Neural crest cell (in vitro differentiated cells): ENCODE data around the gene IL22RA1. TPM values are rescaled to one million over a fixed set of nuclear protein-coding genes. Genes with fewer than 3 reads are reported as not detected.
A peak's percentile ranks its signal among the peaks of the same experiment; 100 is the strongest.

Experiments
- DNase-seq: peaks from one replicate; pipeline ENCODE4 v3.0.0; 2021; ENCODE audit warnings: low read depth, mixed read lengths, low spot score
- H3K27ac Mint-ChIP-seq: one replicate; pipeline ENCODE4 v1.8.0; 2021; ENCODE audit warnings: mild to moderate bottlenecking, mixed read lengths; ENCODE audit not compliant: unreplicated experiment
- H3K27me3 Mint-ChIP-seq: 2 replicates; pipeline ENCODE4 v1.8.0; 2021; ENCODE audit warnings: low read depth, mild to moderate bottlenecking, mixed read lengths
- H3K36me3 Mint-ChIP-seq: 2 replicates; pipeline ENCODE4 v1.8.0; 2021; ENCODE audit warnings: low read depth, mild to moderate bottlenecking, mixed read lengths
- H3K4me1 Mint-ChIP-seq: 2 replicates; pipeline ENCODE4 v1.8.0; 2021; ENCODE audit warnings: mixed read lengths
- H3K4me3 Mint-ChIP-seq: one replicate; pipeline ENCODE4 v1.8.0; 2021; ENCODE audit warnings: mild to moderate bottlenecking, mixed read lengths
- H3K9me3 Mint-ChIP-seq: 2 replicates; pipeline ENCODE4 v1.8.0; 2021; ENCODE audit warnings: mixed read lengths
- total RNA-seq: library from RNA; stranded (reverse); gene quantifications from 2 replicates; pipeline ENCODE4 v1.2.1, GENCODE V29; 2021
- TF ChIP-seq, protein P1 (sequence below): fragments of 200-600 bp; sonication (generic); conservative IDR thresholded peaks from 2 replicates; pipeline ENCODE4 v1.5.0; 2021; ENCODE audit warnings: antibody characterized with exemption, mild to moderate bottlenecking

The IL22RA1 gene
- total RNA-seq, 1 donor from 2014 or later = not detected

DNA sequence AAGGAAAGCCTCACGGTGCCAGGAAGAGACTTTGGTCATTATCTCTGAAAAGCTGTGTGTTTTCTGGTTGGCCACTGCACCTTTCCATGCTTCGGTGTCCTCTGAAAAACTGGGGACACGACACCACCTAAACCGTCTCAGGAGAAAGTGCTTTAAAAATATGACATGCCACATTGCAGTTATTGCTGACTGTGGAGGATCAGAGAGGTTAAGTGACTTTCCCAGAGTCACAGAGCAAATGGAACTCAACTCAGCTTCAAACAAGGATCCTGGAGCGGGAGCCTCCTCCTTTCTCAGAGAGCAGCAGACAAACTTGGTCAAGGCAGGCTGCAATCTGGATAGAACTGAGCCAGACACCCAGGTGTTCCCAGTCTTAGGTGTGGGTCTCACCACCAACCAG, 44.8 kb downstream of the IL22RA1 start:
- no peaks in the 10 kb centered on the region for H3K9me3 Mint-ChIP-seq
- H3K27ac Mint-ChIP-seq = no peak overlapping the region
- DNase-seq = no peak
- H3K27me3 Mint-ChIP-seq = no peaks in the 10 kb centered on the region
- no peaks in the 10 kb centered on the region for H3K4me1 Mint-ChIP-seq
- TF ChIP-seq, protein P1, sequence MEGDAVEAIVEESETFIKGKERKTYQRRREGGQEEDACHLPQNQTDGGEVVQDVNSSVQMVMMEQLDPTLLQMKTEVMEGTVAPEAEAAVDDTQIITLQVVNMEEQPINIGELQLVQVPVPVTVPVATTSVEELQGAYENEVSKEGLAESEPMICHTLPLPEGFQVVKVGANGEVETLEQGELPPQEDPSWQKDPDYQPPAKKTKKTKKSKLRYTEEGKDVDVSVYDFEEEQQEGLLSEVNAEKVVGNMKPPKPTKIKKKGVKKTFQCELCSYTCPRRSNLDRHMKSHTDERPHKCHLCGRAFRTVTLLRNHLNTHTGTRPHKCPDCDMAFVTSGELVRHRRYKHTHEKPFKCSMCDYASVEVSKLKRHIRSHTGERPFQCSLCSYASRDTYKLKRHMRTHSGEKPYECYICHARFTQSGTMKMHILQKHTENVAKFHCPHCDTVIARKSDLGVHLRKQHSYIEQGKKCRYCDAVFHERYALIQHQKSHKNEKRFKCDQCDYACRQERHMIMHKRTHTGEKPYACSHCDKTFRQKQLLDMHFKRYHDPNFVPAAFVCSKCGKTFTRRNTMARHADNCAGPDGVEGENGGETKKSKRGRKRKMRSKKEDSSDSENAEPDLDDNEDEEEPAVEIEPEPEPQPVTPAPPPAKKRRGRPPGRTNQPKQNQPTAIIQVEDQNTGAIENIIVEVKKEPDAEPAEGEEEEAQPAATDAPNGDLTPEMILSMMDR = no peak
- no peaks in the 10 kb centered on the region for H3K36me3 Mint-ChIP-seq
- H3K4me3 Mint-ChIP-seq = no peak overlapping the region

DNA sequence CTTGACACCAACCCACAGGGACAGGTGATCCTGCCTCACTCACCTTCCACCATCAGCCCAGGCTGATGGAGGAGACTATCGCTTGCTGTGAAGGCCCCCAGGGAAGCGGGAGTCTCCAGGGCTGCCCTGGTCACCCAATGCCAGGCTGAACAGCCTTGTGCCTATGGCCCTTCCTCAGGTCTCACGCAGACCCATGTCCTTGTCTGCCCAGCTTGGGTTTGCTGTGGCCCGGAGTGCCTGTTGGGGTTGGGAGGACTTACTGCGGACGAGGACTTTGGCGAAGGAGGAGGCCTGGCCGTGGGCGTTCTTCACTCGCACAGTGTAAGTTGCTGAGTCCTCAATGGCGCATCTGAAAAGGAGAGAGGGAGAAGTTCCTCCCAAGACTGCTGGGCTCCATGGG, 45.3 kb downstream of the IL22RA1 start:
- H3K4me1 Mint-ChIP-seq = no peaks in the 10 kb centered on the region
- no peak overlapping the region for H3K27ac Mint-ChIP-seq
- no peak overlapping the region for H3K4me3 Mint-ChIP-seq
- TF ChIP-seq, protein P1 = no peak
- no peaks in the 10 kb centered on the region for H3K36me3 Mint-ChIP-seq
- DNase-seq = no peak
- H3K9me3 Mint-ChIP-seq = no peaks in the 10 kb centered on the region
- no peaks in the 10 kb centered on the region for H3K27me3 Mint-ChIP-seq

DNA sequence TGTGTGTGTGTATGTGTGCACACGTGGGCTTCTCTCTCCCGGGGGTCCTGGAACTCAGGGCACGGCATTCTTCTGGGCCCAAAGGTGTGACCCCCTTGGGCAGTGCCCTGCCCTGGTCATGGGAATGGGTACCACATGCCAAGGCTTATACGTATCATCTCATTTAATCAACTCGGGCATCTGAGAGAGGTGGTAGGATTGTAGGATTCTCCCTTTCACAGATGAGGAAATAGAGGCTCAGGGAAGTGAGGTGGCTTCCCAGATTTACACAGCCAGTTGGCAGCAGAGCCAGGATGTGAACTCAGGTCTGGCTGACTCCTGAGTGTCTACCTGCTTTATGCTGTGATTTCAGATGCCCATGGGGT, 46.2 kb downstream of the IL22RA1 start:
- no peaks in the 10 kb centered on the region for H3K36me3 Mint-ChIP-seq
- H3K27ac Mint-ChIP-seq = no peak overlapping the region
- TF ChIP-seq, protein P1 = no peak
- no peak for DNase-seq
- H3K4me3 Mint-ChIP-seq = no peak overlapping the region
- no peaks in the 10 kb centered on the region for H3K27me3 Mint-ChIP-seq
- no peaks in the 10 kb centered on the region for H3K9me3 Mint-ChIP-seq
- no peaks in the 10 kb centered on the region for H3K4me1 Mint-ChIP-seq

DNA sequence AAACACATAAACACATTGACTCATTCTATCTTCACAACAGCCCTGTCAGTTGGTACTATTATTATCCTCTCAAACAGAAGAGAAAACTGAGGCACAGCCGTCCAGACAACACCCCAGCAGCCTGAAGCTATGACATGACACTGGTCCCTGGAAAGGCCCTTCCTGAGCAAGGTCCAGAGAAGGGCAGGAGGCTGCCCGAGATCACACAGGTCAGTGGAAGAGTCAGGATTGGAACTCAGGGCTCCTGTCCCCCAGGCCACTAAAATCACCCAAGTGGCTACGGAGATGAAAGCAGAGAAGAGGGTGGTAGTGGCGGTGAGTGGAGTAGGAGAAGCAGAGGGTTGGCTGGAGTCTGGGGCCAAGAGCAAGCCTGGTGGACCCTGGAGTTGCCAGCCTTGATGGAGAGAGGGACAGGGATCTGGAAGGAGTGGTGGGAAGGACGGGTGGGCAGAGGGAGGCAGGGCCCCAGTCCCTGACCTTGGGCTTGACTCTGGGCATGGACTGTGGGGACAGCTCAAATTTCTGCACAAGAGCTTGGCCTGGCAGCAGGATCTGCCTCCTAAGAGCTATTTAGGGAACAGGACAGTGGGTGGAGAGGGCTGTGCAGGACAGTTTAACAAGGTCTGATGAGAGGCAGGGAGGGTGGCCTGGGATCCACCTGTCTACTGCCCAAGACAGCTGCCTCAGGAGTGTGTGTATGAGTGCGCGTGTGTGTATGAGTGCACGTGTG, 46.8 kb downstream of the IL22RA1 start:
- H3K36me3 Mint-ChIP-seq = no peaks in the 10 kb centered on the region
- TF ChIP-seq, protein P1 = no peak
- no peak overlapping the region for H3K4me3 Mint-ChIP-seq
- no peak for DNase-seq
- no peaks in the 10 kb centered on the region for H3K4me1 Mint-ChIP-seq
- no peaks in the 10 kb centered on the region for H3K9me3 Mint-ChIP-seq
- no peak overlapping the region for H3K27ac Mint-ChIP-seq
- H3K27me3 Mint-ChIP-seq = no peaks in the 10 kb centered on the region

DNA sequence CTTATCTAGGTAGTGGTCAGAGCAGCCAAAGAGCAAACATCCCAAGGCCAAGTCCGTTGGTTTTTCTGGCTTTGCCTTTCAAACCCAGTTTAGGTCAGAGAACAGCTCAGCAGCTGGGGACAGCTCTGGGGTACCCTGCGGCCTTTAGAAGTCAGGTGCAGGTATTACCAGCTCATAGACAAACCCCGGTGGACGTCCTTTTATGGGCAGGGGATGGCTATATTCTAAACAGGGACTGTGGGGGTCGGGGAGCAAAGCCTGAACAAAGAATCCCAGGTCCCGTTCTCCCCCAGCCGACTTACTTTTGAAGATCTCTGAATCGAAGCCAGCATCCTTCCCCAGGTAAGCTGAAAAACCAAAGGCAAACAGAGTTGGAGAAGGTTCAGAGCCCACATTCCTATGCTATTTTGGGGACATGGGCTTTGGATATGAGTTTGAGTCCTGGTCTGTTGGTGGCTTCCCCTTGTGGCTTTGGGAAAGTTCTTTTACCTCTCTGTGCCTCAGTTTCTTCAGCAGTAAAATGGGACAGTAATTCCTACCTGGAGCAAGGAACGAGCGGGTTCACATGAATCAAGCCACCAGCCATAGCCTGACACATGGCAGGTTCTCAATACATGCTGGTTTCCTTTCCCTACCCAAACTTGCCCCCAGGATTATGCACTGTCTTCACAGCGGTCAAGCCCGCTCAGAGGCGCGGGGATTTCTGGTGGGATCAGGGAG, 47.6 kb downstream of the IL22RA1 start:
- Mint-ChIP-seq H3K27ac (peak overlapping the region; percentile 43), H3K4me3 (no peak overlapping the region), H3K27me3 (no peaks in the 10 kb centered on the region), H3K4me1 (no peaks in the 10 kb centered on the region), H3K9me3 (no peaks in the 10 kb centered on the region), H3K36me3 (no peaks in the 10 kb centered on the region)
- DNase-seq = no peak
- TF ChIP-seq, protein P1 = no peak
